Measurements from ENCODE around the gene TAPBP. TPM values are rescaled to one million over a fixed set of nuclear protein-coding genes. Genes with fewer than 3 reads are reported as not detected.
"Not testable (repeated sequence)": the region's sequence is repeated elsewhere in the genome, so short reads cannot be mapped to it uniquely, and the experiment has no call there.

TAPBP gene
- total RNA-seq, 1 experiment from 2014 or later = 15.4 TPM

- H3K4me1 ChIP-seq = peaks cover 4% of the 10 kb centered on the region; the same call in 1 of the 2 replicates
- no peak overlapping the region for H3K27ac ChIP-seq
- H3K36me3 ChIP-seq = peaks cover 52% of the 10 kb centered on the region
- H3K4me3 ChIP-seq = no peak overlapping the region
- H3K27me3 ChIP-seq = no peaks in the 10 kb centered on the region
- no peak for DNase-seq
- H3K9me3 ChIP-seq (replicated peaks) = no peaks in the 10 kb centered on the region
Observed at GRCh38 chr6:33278810-33279209, 35.1 kb downstream of the TAPBP start.

GRCh38 chr6:33278392-33278741, 35.5 kb downstream of the TAPBP start:
- Histone ChIP-seq H3K36me3 (peaks cover 52% of the 10 kb centered on the region), H3K9me3 (replicated peaks) (no peaks in the 10 kb centered on the region), H3K4me1 (peaks cover 4% of the 10 kb centered on the region), H3K4me3 (no peak overlapping the region), H3K27ac (no peak overlapping the region), H3K27me3 (no peaks in the 10 kb centered on the region)
- no peak for DNase-seq

- no peaks in the 10 kb centered on the region for H3K9me3 ChIP-seq (replicated peaks)
- peaks cover 54% of the 10 kb centered on the region for H3K36me3 ChIP-seq
- DNase-seq = peak in 1 of 2 experiments; percentile 29
- no peak overlapping the region for H3K27ac ChIP-seq
- H3K27me3 ChIP-seq = no peaks in the 10 kb centered on the region
- no peak overlapping the region for H3K4me3 ChIP-seq
- peaks cover 7% of the 10 kb centered on the region for H3K4me1 ChIP-seq
Observed at GRCh38 chr6:33277663-33278391, 36.1 kb downstream of the TAPBP start.

- peak; percentile 42 to 43 for DNase-seq
- Histone ChIP-seq H3K27me3 (no peaks in the 10 kb centered on the region), H3K4me1 (peaks cover 7% of the 10 kb centered on the region), H3K36me3 (peaks cover 61% of the 10 kb centered on the region), H3K27ac (no peak within 1 kb of the TSS), H3K9me3 (replicated peaks) (no peaks in the 10 kb centered on the region), H3K4me3 (no peak within 1 kb of the TSS)
Observed at GRCh38 chr6:33276864-33277662, 36.8 kb downstream of the TAPBP start, which contains the start of gene B3GALT4. Gene B3GALT4, plus strand, starts transcription at chr6:33277123. Its CDS starts 297 bp downstream, at chr6:33277420.

- Histone ChIP-seq H3K36me3 (peaks cover 61% of the 10 kb centered on the region), H3K27ac (no peak overlapping the region), H3K4me3 (no peak overlapping the region), H3K27me3 (no peaks in the 10 kb centered on the region), H3K4me1 (peaks cover 7% of the 10 kb centered on the region), H3K9me3 (replicated peaks) (no peaks in the 10 kb centered on the region)
- DNase-seq = no peak
Observed at GRCh38 chr6:33276581-33276863, 37.4 kb downstream of the TAPBP start.

- not testable (repeated sequence) for H3K27ac ChIP-seq; DNase-seq; H3K4me1 ChIP-seq; H3K9me3 ChIP-seq (replicated peaks); H3K4me3 ChIP-seq; H3K27me3 ChIP-seq
- peaks cover 61% of the 10 kb centered on the region for H3K36me3 ChIP-seq
Observed at GRCh38 chr6:33275795-33276580, 37.9 kb downstream of the TAPBP start.

GRCh38 chr6:33273924-33274902, 39.7 kb downstream of the TAPBP start:
- Histone ChIP-seq H3K9me3 (replicated peaks) (no peaks in the 10 kb centered on the region), H3K4me1 (peaks cover 7% of the 10 kb centered on the region), H3K27ac (no peak overlapping the region), H3K4me3 (peak overlapping the region; percentile 72; the same call in 1 of the 2 replicates), H3K27me3 (no peaks in the 10 kb centered on the region), H3K36me3 (peaks cover 54% of the 10 kb centered on the region)
- no peak for DNase-seq

GRCh38 chr6:33273129-33273923, 40.6 kb downstream of the TAPBP start:
- peak overlapping the region; percentile 72 for H3K4me3 ChIP-seq
- no peak for DNase-seq
- no peaks in the 10 kb centered on the region for H3K9me3 ChIP-seq (replicated peaks)
- peaks cover 52% of the 10 kb centered on the region for H3K36me3 ChIP-seq
- H3K4me1 ChIP-seq = peaks cover 7% of the 10 kb centered on the region
- no peaks in the 10 kb centered on the region for H3K27me3 ChIP-seq
- H3K27ac ChIP-seq = peak overlapping the region; percentile 84

- Histone ChIP-seq H3K27ac (peak overlapping the region; percentile 84), H3K27me3 (no peaks in the 10 kb centered on the region), H3K4me1 (peaks cover 7% of the 10 kb centered on the region), H3K9me3 (replicated peaks) (no peaks in the 10 kb centered on the region), H3K4me3 (peak overlapping the region; percentile 72), H3K36me3 (peaks cover 48% of the 10 kb centered on the region)
- no peak for DNase-seq
Observed at GRCh38 chr6:33272275-33273128, 41.4 kb downstream of the TAPBP start.

- no peaks in the 10 kb centered on the region for H3K9me3 ChIP-seq (replicated peaks)
- H3K4me1 ChIP-seq = peaks cover 7% of the 10 kb centered on the region
- DNase-seq = peak; percentile 96 to 99
- H3K4me3 ChIP-seq = peak within 1 kb of the TSS; percentile 72
- peaks cover 45% of the 10 kb centered on the region for H3K36me3 ChIP-seq
- peak within 1 kb of the TSS; percentile 84 for H3K27ac ChIP-seq
- no peaks in the 10 kb centered on the region for H3K27me3 ChIP-seq
Observed at GRCh38 chr6:33271468-33272274, 42.2 kb downstream of the TAPBP start, which contains the start of the genes RPS18 and VPS52. Gene RPS18, plus strand, starts transcription at chr6:33272075. Its CDS starts 45 bp downstream, at chr6:33272120. Gene VPS52, minus strand, starts transcription at chr6:33271876. Its CDS starts 201 bp downstream, at chr6:33271675.

GRCh38 chr6:33271117-33271467, 42.8 kb downstream of the TAPBP start:
- no peaks in the 10 kb centered on the region for H3K27me3 ChIP-seq
- H3K9me3 ChIP-seq (replicated peaks) = no peaks in the 10 kb centered on the region
- H3K36me3 ChIP-seq = peaks cover 40% of the 10 kb centered on the region
- peaks cover 7% of the 10 kb centered on the region for H3K4me1 ChIP-seq
- no peak for DNase-seq
- peak overlapping the region; percentile 72 for H3K4me3 ChIP-seq
- peak overlapping the region; percentile 84 for H3K27ac ChIP-seq

GRCh38 chr6:33264015-33264414, 49.9 kb downstream of the TAPBP start:
- Histone ChIP-seq H3K9me3 (replicated peaks) (no peaks in the 10 kb centered on the region), H3K36me3 (peaks cover 13% of the 10 kb centered on the region; the same call in 1 of the 2 replicates), H3K27ac (no peak overlapping the region), H3K27me3 (no peaks in the 10 kb centered on the region), H3K4me1 (no peaks in the 10 kb centered on the region), H3K4me3 (no peak overlapping the region)
- no peak for DNase-seq

All from SJCRH30 (cell line).